Mesenchymal stem cell (in vitro differentiated cells and primary cell): ENCODE results near the gene HDHD3.

Experiments
- DNase-seq: peaks from one replicate; pipeline ENCODE4 v3.0.0-alpha.2; 2013
- H2AFZ ChIP-seq: one replicate; pipeline ENCODE4 v1.6.1; 2013; ENCODE audit warnings: low read depth, mild to moderate bottlenecking, control low read depth, inconsistent platforms, low read length, moderate library complexity
- H2AK5ac ChIP-seq: 2 replicates; pipeline ENCODE4 v1.6.1; 2013; ENCODE audit warnings: low read length, moderate library complexity, mild to moderate bottlenecking, inconsistent platforms; ENCODE audit not compliant: severe bottlenecking
- H2BK120ac ChIP-seq: one replicate; pipeline ENCODE4 v1.6.1; 2013; ENCODE audit warnings: low read depth, mild to moderate bottlenecking, inconsistent platforms, low read length, moderate library complexity
- H2BK12ac ChIP-seq, 2 experiments: one replicate each; pipeline ENCODE4 v1.6.1; 2013; ENCODE audit warnings: inconsistent platforms in 2 of 2, low read length in 2 of 2, mild to moderate bottlenecking in 2 of 2, moderate library complexity in 2 of 2, control low read depth in 1 of 2
- H2BK15ac ChIP-seq: one replicate; pipeline ENCODE4 v1.6.1; 2013; ENCODE audit warnings: mild to moderate bottlenecking, low read depth, inconsistent platforms; ENCODE audit not compliant: poor library complexity, severe bottlenecking
- H2BK5ac ChIP-seq: 2 replicates; pipeline ENCODE4 v1.6.1; 2013; ENCODE audit warnings: low read depth, mild to moderate bottlenecking, low read length, control low read depth, inconsistent platforms; ENCODE audit not compliant: poor library complexity, severe bottlenecking
- H3K14ac ChIP-seq, 2 experiments: one replicate each; pipeline ENCODE4 v1.6.1; 2013; ENCODE audit warnings: inconsistent platforms in 2 of 2, low read length in 2 of 2, control low read depth in 1 of 2, mild to moderate bottlenecking in 1 of 2, moderate library complexity in 1 of 2
- H3K18ac ChIP-seq, 2 experiments: one replicate each; pipeline ENCODE4 v1.6.1; 2013; ENCODE audit warnings: inconsistent platforms in 2 of 2, low read length in 2 of 2, control low read depth in 1 of 2, low read depth in 1 of 2, mild to moderate bottlenecking in 1 of 2
- H3K23ac ChIP-seq, 2 experiments: one replicate each; pipeline ENCODE4 v1.6.1; 2013; ENCODE audit warnings: inconsistent platforms in 2 of 2, low read length in 2 of 2, mild to moderate bottlenecking in 2 of 2, moderate library complexity in 2 of 2, control low read depth in 1 of 2
- H3K27ac ChIP-seq: 2 replicates; pipeline ENCODE4 v1.5.1; 2013; ENCODE audit warnings: mild to moderate bottlenecking, moderate library complexity, low read length, control low read depth, inconsistent platforms; ENCODE audit not compliant: poor library complexity, severe bottlenecking
- H3K27me3 ChIP-seq, 2 experiments: 2 replicates each; pipeline versions ENCODE4 v1.6.1 to v1.7.0; 2013; ENCODE audit warnings: low read length in 2 of 2, mild to moderate bottlenecking in 2 of 2, moderate library complexity in 2 of 2, control low read depth in 1 of 2, inconsistent platforms in 1 of 2; ENCODE audit not compliant: control insufficient read depth in 1 of 2, insufficient read depth in 1 of 2
- H3K36me3 ChIP-seq, 2 experiments: 2 replicates each; pipeline versions ENCODE4 v1.6.1 to v1.7.0; 2013; ENCODE audit warnings: low read length in 2 of 2, control low read depth in 1 of 2, inconsistent platforms in 1 of 2, low read depth in 1 of 2, mild to moderate bottlenecking in 1 of 2; ENCODE audit not compliant: insufficient read depth in 2 of 2, control insufficient read depth in 1 of 2
- H3K4ac ChIP-seq, 2 experiments: one replicate each; pipeline ENCODE4 v1.6.1; 2013; ENCODE audit warnings: inconsistent platforms in 2 of 2, low read length in 2 of 2, mild to moderate bottlenecking in 2 of 2, moderate library complexity in 2 of 2, control low read depth in 1 of 2, low read depth in 1 of 2
- H3K4me1 ChIP-seq: 2 replicates; pipeline ENCODE4 v1.6.1; 2013; ENCODE audit warnings: low read depth, low read length, control low read depth; ENCODE audit not compliant: control insufficient read depth, insufficient read depth
- H3K4me2 ChIP-seq: 2 replicates; pipeline ENCODE4 v1.6.1; 2013; ENCODE audit warnings: low read length, mild to moderate bottlenecking, inconsistent platforms; ENCODE audit not compliant: poor library complexity, severe bottlenecking
- H3K4me3 ChIP-seq, 2 experiments: 2 replicates each; pipeline versions ENCODE4 v1.5.1 to v1.7.0; 2013; ENCODE audit warnings: low read length in 2 of 2, mild to moderate bottlenecking in 2 of 2, control low read depth in 1 of 2, low read depth in 1 of 2; ENCODE audit not compliant: insufficient read depth in 1 of 2
- H3K79me1 ChIP-seq: replicated peaks from 2 replicates; pipeline ENCODE4 v1.6.1; 2013; ENCODE audit warnings: mild to moderate bottlenecking, control low read depth, low read length, inconsistent platforms; ENCODE audit not compliant: poor library complexity, severe bottlenecking
- H3K9ac ChIP-seq: 2 replicates; pipeline ENCODE4 v1.7.0; 2013; ENCODE audit warnings: mild to moderate bottlenecking, low read length, moderate library complexity
- H3K9me3 ChIP-seq: 2 replicates; pipeline ENCODE4 v1.7.0; 2013; ENCODE audit warnings: mild to moderate bottlenecking, low read length; ENCODE audit not compliant: control insufficient read depth
- H4K8ac ChIP-seq: one replicate; pipeline ENCODE4 v1.6.1; 2013; ENCODE audit warnings: inconsistent platforms, mild to moderate bottlenecking, low read length, moderate library complexity
- H4K91ac ChIP-seq: one replicate; pipeline ENCODE4 v1.6.1; 2013; ENCODE audit warnings: mild to moderate bottlenecking, low read length, inconsistent platforms
- WGBS: methylation state at CpG from one replicate; pipeline ENCODE4 v1.1.7; 2013; ENCODE audit warnings: mixed read lengths; 5-methylcytosine and 5-hydroxymethylcytosine counted together

HDHD3 gene

DNA sequence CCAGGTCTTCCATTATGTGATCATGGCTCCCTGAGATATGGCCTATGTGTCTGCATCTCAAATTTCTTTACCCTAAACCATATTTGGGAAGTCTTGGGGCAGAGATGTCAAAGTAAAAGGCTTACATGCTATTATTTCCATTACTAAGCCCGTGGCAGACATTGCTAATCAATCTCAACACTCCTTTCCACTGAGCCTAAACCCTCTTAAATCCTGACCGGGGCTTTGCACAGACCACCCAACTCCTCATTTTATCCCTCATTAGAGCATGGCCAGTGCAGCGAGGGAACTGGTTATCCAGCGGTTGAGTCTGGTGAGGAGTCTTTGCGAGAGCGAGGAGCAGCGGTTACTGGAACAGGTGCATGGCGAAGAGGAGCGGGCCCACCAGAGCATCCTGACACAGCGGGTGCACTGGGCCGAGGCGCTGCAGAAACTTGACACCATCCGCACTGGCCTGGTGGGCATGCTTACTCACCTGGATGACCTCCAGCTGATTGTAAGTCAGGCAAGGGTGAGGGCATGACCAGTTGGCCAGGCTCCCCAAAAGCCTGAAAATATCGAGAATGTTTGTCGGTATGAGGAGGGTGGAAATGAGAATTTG lies 16.4 kb downstream of the HDHD3 start:
- H3K9ac ChIP-seq: no peak overlapping the region
- H2AFZ ChIP-seq: no peak overlapping the region
- no peak overlapping the region for H2BK120ac ChIP-seq
- no peaks in the 10 kb centered on the region for H3K79me1 ChIP-seq
- no peaks in the 10 kb centered on the region for H3K36me3 ChIP-seq
- H2BK12ac ChIP-seq: no peak overlapping the region
- no peak overlapping the region for H2AK5ac ChIP-seq
- H4K8ac ChIP-seq: no peak overlapping the region
- no peak overlapping the region for H3K14ac ChIP-seq
- no peak overlapping the region for H3K4ac ChIP-seq
- no peak overlapping the region for H3K4me3 ChIP-seq
- H3K9me3 ChIP-seq: no peaks in the 10 kb centered on the region
- H3K27ac ChIP-seq: no peak overlapping the region
- H2BK15ac ChIP-seq: no peak overlapping the region
- no peak overlapping the region for H2BK5ac ChIP-seq
- DNase-seq: no peak
- WGBS: 85% methylated on average over 15 of the region's 15 CpGs
- H3K4me2 ChIP-seq: no peak overlapping the region
- H4K91ac ChIP-seq: no peak overlapping the region
- H3K27me3 ChIP-seq: peaks cover 12% of the 10 kb centered on the region in 2 experiments
- peaks cover 8% of the 10 kb centered on the region for H3K4me1 ChIP-seq
- no peak overlapping the region for H3K23ac ChIP-seq
- no peak overlapping the region for H3K18ac ChIP-seq

DNA sequence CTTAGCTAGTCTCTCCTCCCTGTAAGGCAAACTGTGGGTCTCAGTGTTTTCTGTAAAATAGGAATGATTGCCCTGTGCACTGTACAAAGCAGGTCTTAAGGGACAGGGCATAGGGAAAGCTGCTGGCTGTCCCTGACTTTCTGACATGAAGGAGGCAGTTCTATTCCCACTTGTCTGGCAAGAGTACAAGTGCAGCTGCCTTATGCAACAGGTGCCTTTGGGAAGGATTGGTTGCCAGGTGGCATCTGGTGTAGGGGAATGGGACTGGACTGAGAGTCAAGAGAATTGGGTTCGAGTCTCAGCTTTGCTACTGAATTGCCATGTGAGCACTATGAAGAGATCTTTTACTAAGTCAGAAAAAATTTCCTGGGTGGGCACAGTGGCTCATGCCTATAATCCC lies 17.4 kb downstream of the HDHD3 start:
- Histone ChIP-seq H3K4me1 (peaks cover 8% of the 10 kb centered on the region), H2BK15ac (no peak overlapping the region), H3K9ac (no peak overlapping the region), H3K23ac (no peak overlapping the region), H2BK5ac (no peak overlapping the region), H2AFZ (no peak overlapping the region), H3K79me1 (no peaks in the 10 kb centered on the region), H2AK5ac (no peak overlapping the region), H3K36me3 (no peaks in the 10 kb centered on the region), H3K27ac (no peak overlapping the region), H2BK120ac (no peak overlapping the region), H4K91ac (no peak overlapping the region), H2BK12ac (no peak overlapping the region), H3K14ac (no peak overlapping the region), H3K27me3 (peaks cover 21% of the 10 kb centered on the region in 2 experiments), H3K4ac (no peak overlapping the region), H3K9me3 (no peaks in the 10 kb centered on the region), H3K4me3 (no peak overlapping the region), H3K4me2 (no peak overlapping the region), H4K8ac (no peak overlapping the region), H3K18ac (no peak overlapping the region)
- DNase-seq: no peak
- 89% methylated on average over 1 of the region's 1 CpG for WGBS

DNA sequence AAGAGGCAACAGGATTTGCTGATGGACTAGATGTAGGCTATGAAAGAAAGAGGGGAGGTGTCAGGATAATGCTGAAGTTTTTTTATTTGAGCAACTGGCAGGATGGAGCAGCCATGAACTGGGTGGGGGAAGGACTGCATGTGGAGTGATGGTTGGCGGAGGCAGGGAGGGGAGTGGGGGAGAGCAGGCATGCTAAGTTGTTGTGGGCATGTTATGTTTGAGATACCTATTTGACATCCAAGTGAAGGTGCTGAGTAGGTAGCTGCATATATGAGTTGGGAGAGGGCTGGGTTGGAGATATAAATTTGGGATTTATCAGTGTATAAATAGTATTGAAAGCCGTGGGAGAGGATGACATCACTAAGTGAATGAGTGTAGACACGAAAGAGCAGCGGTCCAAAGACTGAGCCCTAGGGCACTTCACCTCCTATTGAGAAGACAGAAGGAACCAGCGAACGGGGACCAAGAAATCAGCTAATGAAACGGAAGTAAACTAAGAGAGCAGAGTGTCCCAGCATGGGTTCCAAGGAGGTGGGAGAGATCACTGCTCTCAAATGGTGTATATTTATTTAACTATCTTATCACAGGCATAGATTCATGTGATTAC lies 20.0 kb downstream of the HDHD3 start:
- H3K27ac ChIP-seq: no peak overlapping the region
- no peak overlapping the region for H3K9ac ChIP-seq
- H2BK5ac ChIP-seq: no peak overlapping the region
- WGBS: 75% methylated on average over 6 of the region's 7 CpGs
- H3K4me1 ChIP-seq: peaks cover 4% of the 10 kb centered on the region
- no peak overlapping the region for H3K4me2 ChIP-seq
- H2BK12ac ChIP-seq: no peak overlapping the region
- peaks cover 42% of the 10 kb centered on the region in 2 experiments for H3K27me3 ChIP-seq
- no peaks in the 10 kb centered on the region for H3K79me1 ChIP-seq
- no peak overlapping the region for H3K4me3 ChIP-seq
- no peak overlapping the region for H2BK120ac ChIP-seq
- H2AK5ac ChIP-seq: no peak overlapping the region
- H3K14ac ChIP-seq: no peak overlapping the region
- no peak overlapping the region for H2AFZ ChIP-seq
- no peak overlapping the region for H4K8ac ChIP-seq
- H2BK15ac ChIP-seq: no peak overlapping the region
- no peak overlapping the region for H4K91ac ChIP-seq
- no peak overlapping the region for H3K23ac ChIP-seq
- no peak for DNase-seq
- H3K4ac ChIP-seq: no peak overlapping the region
- H3K36me3 ChIP-seq: no peaks in the 10 kb centered on the region
- no peaks in the 10 kb centered on the region for H3K9me3 ChIP-seq
- no peak overlapping the region for H3K18ac ChIP-seq

DNA sequence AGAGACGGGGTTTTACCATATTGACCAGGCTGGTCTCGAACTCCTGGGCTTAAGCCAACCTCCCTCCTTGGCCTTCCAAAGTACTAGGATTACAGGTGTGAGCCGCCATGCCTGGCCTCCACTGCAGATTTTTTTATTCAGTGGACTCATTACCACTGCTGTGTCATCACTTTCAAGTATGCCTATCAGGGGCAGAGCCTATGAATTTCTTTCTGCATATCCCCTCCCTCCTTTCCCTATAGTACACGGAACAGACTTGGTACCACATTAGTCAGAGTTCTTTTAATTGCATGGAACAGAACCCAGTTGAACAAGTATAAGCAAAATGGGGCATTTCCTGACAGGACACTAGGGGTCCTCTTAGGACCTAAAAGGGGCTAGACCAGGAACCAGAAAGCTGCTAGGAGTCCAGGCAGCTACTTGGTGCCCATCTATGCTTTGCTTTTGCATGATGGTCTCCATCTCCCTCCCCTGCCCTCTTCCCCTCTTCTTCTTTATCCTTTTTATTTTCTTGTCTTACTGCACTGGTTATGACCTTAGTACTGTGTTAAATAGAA lies 21.7 kb downstream of the HDHD3 start:
- H2BK120ac ChIP-seq: no peak overlapping the region
- H3K4me1 ChIP-seq: no peaks in the 10 kb centered on the region
- peaks cover 57% of the 10 kb centered on the region in 2 experiments for H3K27me3 ChIP-seq
- H3K4ac ChIP-seq: no peak overlapping the region
- H2BK5ac ChIP-seq: no peak overlapping the region
- H2BK15ac ChIP-seq: no peak overlapping the region
- H2BK12ac ChIP-seq: no peak overlapping the region
- DNase-seq: no peak
- H3K18ac ChIP-seq: no peak overlapping the region
- H2AFZ ChIP-seq: no peak overlapping the region
- H4K8ac ChIP-seq: no peak overlapping the region
- no peak overlapping the region for H3K9ac ChIP-seq
- H4K91ac ChIP-seq: no peak overlapping the region
- H3K9me3 ChIP-seq: no peaks in the 10 kb centered on the region
- no peak overlapping the region for H3K27ac ChIP-seq
- H3K23ac ChIP-seq: no peak overlapping the region
- H3K14ac ChIP-seq: no peak overlapping the region
- H3K36me3 ChIP-seq: no peaks in the 10 kb centered on the region
- no peaks in the 10 kb centered on the region for H3K79me1 ChIP-seq
- 68% methylated on average over 4 of the region's 4 CpGs for WGBS
- H3K4me3 ChIP-seq: no peak overlapping the region
- H2AK5ac ChIP-seq: no peak overlapping the region
- no peak overlapping the region for H3K4me2 ChIP-seq
